BE2C (cell line): ENCODE results near the gene TMEM202.
"Not testable (repeated sequence)": the region's sequence is repeated elsewhere in the genome, so short reads cannot be mapped to it uniquely, and the experiment has no call there.

Experiments used
- DNase-seq: peaks from one replicate; pipeline ENCODE4 v3.0.0-alpha.2; 2020
- H3K27me3 ChIP-seq: fragments of 250-450 bp; sonication (Bioruptor Pico); 2 replicates; pipeline ENCODE4 v1.5.1; 2020; ENCODE audit warnings: mild to moderate bottlenecking
- H3K36me3 ChIP-seq: fragments of 250-450 bp; sonication (Bioruptor Pico); 2 replicates; pipeline ENCODE4 v1.5.1; 2020; ENCODE audit warnings: mild to moderate bottlenecking
- H3K4me1 ChIP-seq: fragments of 250-450 bp; sonication (Bioruptor Pico); 2 replicates; pipeline ENCODE4 v1.5.1; 2020
- H3K4me3 ChIP-seq: 2 replicates; pipeline ENCODE4 v1.5.1; 2011; ENCODE audit warnings: low read depth, low read length
- H3K9me3 ChIP-seq: fragments of 250-450 bp; sonication (Bioruptor Pico); 2 replicates; pipeline ENCODE4 v1.5.1; 2020
- CTCF ChIP-seq: IDR thresholded peaks from 2 replicates; pipeline ENCODE4 v1.5.1; 2012; ENCODE audit warnings: mild to moderate bottlenecking, low read depth, low read length

Gene TMEM202

GRCh38 chr15:72404841-72405240 lies 6.7 kb downstream of the TMEM202 start:
- no peaks in the 10 kb centered on the region; the same call in 1 of the 2 replicates for H3K4me1 ChIP-seq
- H3K4me3 ChIP-seq, result no peak overlapping the region
- H3K9me3 ChIP-seq, result no peaks in the 10 kb centered on the region
- H3K27me3 ChIP-seq, result peaks cover 71% of the 10 kb centered on the region
- no peak for TF ChIP-seq CTCF
- no peak for DNase-seq
- no peaks in the 10 kb centered on the region for H3K36me3 ChIP-seq

- no peak for DNase-seq
- H3K36me3 ChIP-seq, result no peaks in the 10 kb centered on the region
- no peaks in the 10 kb centered on the region for H3K4me1 ChIP-seq
- no peak for TF ChIP-seq CTCF
- no peaks in the 10 kb centered on the region for H3K9me3 ChIP-seq
- peaks cover 68% of the 10 kb centered on the region for H3K27me3 ChIP-seq
- no peak overlapping the region for H3K4me3 ChIP-seq
These were observed 8.8 kb downstream of the TMEM202 start for GRCh38 chr15:72406936-72407335.

- Histone ChIP-seq H3K36me3 (no peaks in the 10 kb centered on the region), H3K4me1 (no peaks in the 10 kb centered on the region), H3K27me3 (peaks cover 46% of the 10 kb centered on the region), H3K9me3 (no peaks in the 10 kb centered on the region), H3K4me3 (no peak overlapping the region)
- no peak for DNase-seq
- TF ChIP-seq CTCF, result no peak
These were observed 13.0 kb downstream of the TMEM202 start for GRCh38 chr15:72411111-72411510.

GRCh38 chr15:72411544-72411943 lies 13.4 kb downstream of the TMEM202 start:
- Histone ChIP-seq H3K36me3 (no peaks in the 10 kb centered on the region), H3K4me1 (no peaks in the 10 kb centered on the region), H3K27me3 (peaks cover 46% of the 10 kb centered on the region), H3K4me3 (no peak overlapping the region), H3K9me3 (no peaks in the 10 kb centered on the region)
- no peak for TF ChIP-seq CTCF
- no peak for DNase-seq

- not testable (repeated sequence) for DNase-seq, H3K4me3 ChIP-seq, H3K4me1 ChIP-seq, H3K36me3 ChIP-seq, H3K9me3 ChIP-seq
- peaks cover 39% of the 10 kb centered on the region for H3K27me3 ChIP-seq
These were observed 15.2 kb downstream of the TMEM202 start for GRCh38 chr15:72413337-72413736.

GRCh38 chr15:72415304-72415703 lies 17.2 kb downstream of the TMEM202 start:
- H3K4me3 ChIP-seq, result no peak overlapping the region
- DNase-seq, result no peak
- no peaks in the 10 kb centered on the region for H3K9me3 ChIP-seq
- TF ChIP-seq CTCF, result no peak
- no peaks in the 10 kb centered on the region for H3K36me3 ChIP-seq
- no peaks in the 10 kb centered on the region for H3K4me1 ChIP-seq
- H3K27me3 ChIP-seq, result peaks cover 27% of the 10 kb centered on the region

GRCh38 chr15:72419768-72420167 lies 21.7 kb downstream of the TMEM202 start:
- H3K27me3 ChIP-seq, result peaks cover 13% of the 10 kb centered on the region; the same call in 1 of the 2 replicates
- H3K9me3 ChIP-seq, H3K4me1 ChIP-seq, H3K4me3 ChIP-seq, DNase-seq, H3K36me3 ChIP-seq: not testable (repeated sequence)
